Measurements from ENCODE around the gene RASGEF1B.

RASGEF1B gene

GRCh38 chr4:81457921-81458520 is 13.7 kb downstream of the RASGEF1B start:
- H3K4me1 ChIP-seq = no peaks in the 10 kb centered on the region
- H3K4me3 ChIP-seq (ENCODE audit: low read depth, low read length) = no peak overlapping the region
- H3K27me3 ChIP-seq = no peaks in the 10 kb centered on the region
- no peaks in the 10 kb centered on the region for H3K9me3 ChIP-seq
- DNase-seq = no peak
- no peaks in the 10 kb centered on the region for H3K36me3 ChIP-seq
- TF ChIP-seq, protein P1, sequence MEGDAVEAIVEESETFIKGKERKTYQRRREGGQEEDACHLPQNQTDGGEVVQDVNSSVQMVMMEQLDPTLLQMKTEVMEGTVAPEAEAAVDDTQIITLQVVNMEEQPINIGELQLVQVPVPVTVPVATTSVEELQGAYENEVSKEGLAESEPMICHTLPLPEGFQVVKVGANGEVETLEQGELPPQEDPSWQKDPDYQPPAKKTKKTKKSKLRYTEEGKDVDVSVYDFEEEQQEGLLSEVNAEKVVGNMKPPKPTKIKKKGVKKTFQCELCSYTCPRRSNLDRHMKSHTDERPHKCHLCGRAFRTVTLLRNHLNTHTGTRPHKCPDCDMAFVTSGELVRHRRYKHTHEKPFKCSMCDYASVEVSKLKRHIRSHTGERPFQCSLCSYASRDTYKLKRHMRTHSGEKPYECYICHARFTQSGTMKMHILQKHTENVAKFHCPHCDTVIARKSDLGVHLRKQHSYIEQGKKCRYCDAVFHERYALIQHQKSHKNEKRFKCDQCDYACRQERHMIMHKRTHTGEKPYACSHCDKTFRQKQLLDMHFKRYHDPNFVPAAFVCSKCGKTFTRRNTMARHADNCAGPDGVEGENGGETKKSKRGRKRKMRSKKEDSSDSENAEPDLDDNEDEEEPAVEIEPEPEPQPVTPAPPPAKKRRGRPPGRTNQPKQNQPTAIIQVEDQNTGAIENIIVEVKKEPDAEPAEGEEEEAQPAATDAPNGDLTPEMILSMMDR (IDR thresholded peaks at IDR 0.05; ENCODE audit: low read depth, low read length) = no peak

DNA sequence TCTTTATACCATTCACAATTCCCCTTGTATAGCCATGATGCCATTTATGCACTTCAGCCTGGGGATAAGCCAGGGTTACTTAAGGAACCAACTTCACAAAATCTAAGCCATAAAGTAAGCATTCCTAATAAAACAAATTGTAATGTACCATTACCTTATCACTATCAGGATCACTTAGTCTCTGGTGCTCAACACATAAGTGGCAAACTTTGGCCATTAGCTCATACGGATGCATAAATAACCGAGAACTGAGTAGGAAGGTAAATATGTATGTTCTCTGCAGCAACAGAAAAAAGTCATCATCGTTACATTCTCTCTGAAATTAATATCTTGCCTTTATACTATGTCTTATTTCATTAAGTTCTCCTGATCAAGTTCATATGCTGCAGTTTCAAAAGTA is 14.4 kb downstream of the RASGEF1B start:
- Histone ChIP-seq H3K4me3 (ENCODE audit: low read depth, low read length) (no peak overlapping the region), H3K27me3 (no peaks in the 10 kb centered on the region), H3K4me1 (no peaks in the 10 kb centered on the region), H3K36me3 (no peaks in the 10 kb centered on the region), H3K9me3 (no peaks in the 10 kb centered on the region)
- TF ChIP-seq, protein P1 (IDR thresholded peaks at IDR 0.05; ENCODE audit: low read depth, low read length) = no peak
- DNase-seq = no peak

GRCh38 chr4:81455897-81456296 is 15.8 kb downstream of the RASGEF1B start:
- no peaks in the 10 kb centered on the region for H3K27me3 ChIP-seq
- no peaks in the 10 kb centered on the region for H3K36me3 ChIP-seq
- TF ChIP-seq, protein P1 (IDR thresholded peaks at IDR 0.05; ENCODE audit: low read depth, low read length) = no peak

GRCh38 chr4:81454948-81455347 is 16.8 kb downstream of the RASGEF1B start:
- Histone ChIP-seq H3K4me1 (no peaks in the 10 kb centered on the region), H3K27me3 (no peaks in the 10 kb centered on the region), H3K9me3 (no peaks in the 10 kb centered on the region), H3K36me3 (no peaks in the 10 kb centered on the region), H3K4me3 (ENCODE audit: low read depth, low read length) (no peak overlapping the region)
- TF ChIP-seq, protein P1 (IDR thresholded peaks at IDR 0.05; ENCODE audit: low read depth, low read length) = no peak
- DNase-seq = no peak

More at GRCh38 chr4:81455897-81456296, 15.8 kb downstream of the RASGEF1B start:
- Histone ChIP-seq H3K9me3 (no peaks in the 10 kb centered on the region), H3K4me1 (no peaks in the 10 kb centered on the region), H3K4me3 (ENCODE audit: low read depth, low read length) (no peak overlapping the region)
- no peak for DNase-seq

GRCh38 chr4:81454499-81454898 is 17.2 kb downstream of the RASGEF1B start:
- TF ChIP-seq, protein P1 (IDR thresholded peaks at IDR 0.05; ENCODE audit: low read depth, low read length) = no peak
- Histone ChIP-seq H3K27me3 (no peaks in the 10 kb centered on the region), H3K36me3 (no peaks in the 10 kb centered on the region), H3K4me3 (ENCODE audit: low read depth, low read length) (no peak overlapping the region), H3K4me1 (no peaks in the 10 kb centered on the region), H3K9me3 (no peaks in the 10 kb centered on the region)
- no peak for DNase-seq

DNA sequence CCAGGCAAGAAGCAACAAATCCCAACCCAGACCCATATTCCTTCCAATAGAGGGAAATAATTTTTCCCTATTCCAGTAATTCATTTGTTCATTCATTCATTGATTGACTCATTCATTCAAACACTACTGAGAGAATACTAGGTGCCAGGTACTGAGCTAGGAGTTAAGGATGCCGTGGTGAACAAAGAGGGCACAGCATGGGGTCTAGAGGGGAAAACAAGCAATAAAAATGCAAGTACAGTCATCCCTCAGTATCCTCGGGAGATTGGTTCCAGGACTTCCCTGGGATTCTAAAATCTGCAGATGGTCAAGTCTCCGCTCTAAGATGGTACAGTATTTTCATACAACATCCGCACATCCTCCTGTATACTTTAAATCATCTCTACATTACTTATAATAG is 18.7 kb downstream of the RASGEF1B start:
- no peak for DNase-seq
- H3K9me3 ChIP-seq = no peaks in the 10 kb centered on the region
- no peaks in the 10 kb centered on the region for H3K27me3 ChIP-seq
- H3K36me3 ChIP-seq = no peaks in the 10 kb centered on the region
- TF ChIP-seq, protein P1 (IDR thresholded peaks at IDR 0.05; ENCODE audit: low read depth, low read length) = no peak
- H3K4me3 ChIP-seq (ENCODE audit: low read depth, low read length) = no peak overlapping the region
- H3K4me1 ChIP-seq = no peaks in the 10 kb centered on the region
